K562 (cell line): Measurements from ENCODE around the gene ENKD1. TPM values are rescaled to one million over a fixed set of nuclear protein-coding genes. Genes with fewer than 3 reads are reported as not detected.

Experiments used
- BRD4 ChIP-seq: fragments of 200-600 bp; sonication (generic); IDR thresholded peaks from 2 replicates; pipeline ENCODE4 v1.6.1; 2017; ENCODE audit warnings: inconsistent platforms
- CREB1 ChIP-seq, 2 experiments: sonication (generic) in 1 of 2; formaldehyde crosslinking in 1 of 2; IDR thresholded peaks; 2 replicates each; pipeline versions ENCODE4 v1.6.1 to v1.8.0; 2012 to 2022; ENCODE audit warnings: inconsistent platforms in 1 of 2, mild to moderate bottlenecking in 1 of 2, missing genetic modification reagents in 1 of 2, moderate library complexity in 1 of 2
- CSDE1 ChIP-seq, 2 experiments: fragments of 450-650 bp; IDR thresholded peaks; 2 replicates each; pipeline ENCODE4 v1.6.1; 2016; ENCODE audit warnings: mild to moderate bottlenecking in 1 of 2
- DNMT1 ChIP-seq: fragments of 450-650 bp; IDR thresholded peaks from 2 replicates; pipeline ENCODE4 v1.6.1; 2016; ENCODE audit warnings: antibody characterized with exemption, mild to moderate bottlenecking
- ESRRA ChIP-seq: fragments of 450-650 bp; IDR thresholded peaks from 2 replicates; pipeline ENCODE4 v1.6.1; 2014; ENCODE audit warnings: low read depth, mild to moderate bottlenecking, moderate library complexity, borderline replicate concordance
- ETV6 ChIP-seq, 3 experiments: fragments of 150-350 bp in 1 of 3; sonication (generic) in 1 of 3; formaldehyde crosslinking in 1 of 3; IDR thresholded peaks; 2 replicates each; pipeline versions ENCODE4 v1.6.1 to v1.8.0; 2014 to 2022; ENCODE audit warnings: borderline replicate concordance in 2 of 3, low read depth in 2 of 3, antibody characterized with exemption in 1 of 3, low read length in 1 of 3, mild to moderate bottlenecking in 1 of 3, missing genetic modification reagents in 1 of 3
- LCOR ChIP-seq: sonication (generic); formaldehyde crosslinking; IDR thresholded peaks from 2 replicates; pipeline ENCODE4 v1.8.0; 2022; ENCODE audit warnings: mild to moderate bottlenecking, missing genetic modification reagents
- MEF2A ChIP-seq: IDR thresholded peaks from 2 replicates; pipeline ENCODE4 v1.6.1; 2011; ENCODE audit warnings: low read depth, mild to moderate bottlenecking, low read length, moderate library complexity; ENCODE audit not compliant: control insufficient read depth
- MTA3 ChIP-seq: fragments of 450-650 bp; formaldehyde crosslinking; IDR thresholded peaks from 2 replicates; pipeline ENCODE4 v1.6.1; 2017; ENCODE audit warnings: mild to moderate bottlenecking, borderline replicate concordance
- NR2C2 ChIP-seq, 2 experiments: fragments of 200-800 bp in 1 of 2; sonication (Bioruptor generic) in 1 of 2; sonication (generic) in 1 of 2; formaldehyde crosslinking in 1 of 2; IDR thresholded peaks; 2 replicates each; pipeline versions ENCODE4 v1.6.1 to v1.8.0; 2016 to 2022; ENCODE audit warnings: mild to moderate bottlenecking in 1 of 2, missing compliant biosample characterization in 1 of 2, missing genetic modification characterization in 1 of 2, missing genetic modification reagents in 1 of 2
- RBBP5 ChIP-seq: fragments of 200-600 bp; sonication (generic); IDR thresholded peaks from 2 replicates; pipeline ENCODE4 v1.6.1; 2012; ENCODE audit warnings: borderline replicate concordance, mild to moderate bottlenecking, low read length, control low read depth, inconsistent platforms; ENCODE audit not compliant: insufficient read depth, poor library complexity, severe bottlenecking
- RREB1 ChIP-seq: fragments of 250-450 bp; sonication (Bioruptor Pico); IDR thresholded peaks from 2 replicates; pipeline ENCODE4 v1.4.0; 2020
- SIN3A ChIP-seq, 2 experiments: fragments of 150-350 bp in 1 of 2; IDR thresholded peaks; 2 replicates each; pipeline ENCODE4 v1.6.1; 2011 to 2016; ENCODE audit warnings: borderline replicate concordance in 2 of 2, low read depth in 2 of 2, low read length in 2 of 2, mild to moderate bottlenecking in 2 of 2, moderate library complexity in 2 of 2; ENCODE audit not compliant: control insufficient read depth in 1 of 2
- SNAPC5 ChIP-seq: fragments of 250-450 bp; sonication (Bioruptor Pico); IDR thresholded peaks from 2 replicates; pipeline ENCODE4 v1.8.0; 2021; ENCODE audit warnings: moderate library complexity, mild to moderate bottlenecking, inconsistent platforms
- UBTF ChIP-seq, 2 experiments: IDR thresholded peaks; 2 replicates each; pipeline ENCODE4 v1.6.1; 2012; ENCODE audit warnings: improper control_type of control experiment in 2 of 2, low read depth in 2 of 2, low read length in 2 of 2, borderline replicate concordance in 1 of 2
- WHSC1 ChIP-seq: IDR thresholded peaks from one replicate; pipeline ENCODE4 v1.6.1; 2012; ENCODE audit warnings: low read length, control low read depth, inconsistent platforms
- ZNF124 ChIP-seq: sonication (generic); formaldehyde crosslinking; IDR thresholded peaks from 2 replicates; pipeline ENCODE4 v1.8.1; 2022; ENCODE audit warnings: missing genetic modification reagents
- ZNF696 ChIP-seq: fragments of 250-450 bp; sonication (Bioruptor Pico); conservative IDR thresholded peaks from 2 replicates; pipeline ENCODE4 v1.4.0; 2020; ENCODE audit warnings: mild to moderate bottlenecking, moderate library complexity
- polyA plus RNA-seq, 8 experiments: library from polyadenylated mRNA; depleted of rRNA in 4 of 8; stranded (reverse) in 5 of 8; unstranded in 3 of 8; fragments of >200 nt; fragmentation: Nextera tagmentation in 2 of 8; fragmentation: Illumina TruSeq in 1 of 8; extraction: Ambion mirVana in 2 of 8; extraction: Trizol in 1 of 8; gene quantifications; 2 replicates each; pipeline versions ENCODE4 v1.2.1 to v1.2.3, GENCODE V29; 2011 to 2014; ENCODE audit warnings: inconsistent platforms in 1 of 8, missing spikeins in 1 of 8
- total RNA-seq, 7 experiments: library from RNA; depleted of rRNA in 6 of 7; stranded (reverse); fragments of >200 nt in 6 of 7; fragmentation: Illumina TruSeq in 2 of 7; extraction: Trizol in 2 of 7; gene quantifications; 2 replicates each; pipeline versions ENCODE4 v1.2.1 to v1.2.3, GENCODE V29; 2011 to 2021; ENCODE audit warnings: low replicate concordance in 1 of 7

ENKD1 gene
- total and polyA plus RNA-seq, 9 of the 15 experiments (the other 6 are each of a cell fraction or from before 2014, with no cell fraction given) = 1.1 to 26.9 (median 8.3) TPM

GRCh38 chr16:67660564-67661028 is 6.0 kb downstream of the ENKD1 start, which contains the start of gene PARD6A (continued):
- TF ChIP-seq NR2C2 (CRISPR knock-in tag; IDR thresholded peaks at IDR 0.05) (peak; percentile 45), NR2C2 (tag; IDR thresholded peaks at IDR 0.05) (peak; percentile 56; the same call in 1 of the 2 replicates), ZNF124 (CRISPR knock-in tag) (no peak), LCOR (0 out of 2 replicates have a peak, but pooled peaks have one; percentile 67), MTA3 (peak; percentile 36; the same call in 1 of the 2 replicates), SNAPC5 (no peak), UBTF (IDR thresholded peaks at IDR 0.05; ENCODE audit: borderline replicate concordance in 1 of 2, low read depth in 2 of 2, low read length in 2 of 2) (no peak), MEF2A (no peak), ETV6 (IDR thresholded peaks at IDR 0.05; ENCODE audit: borderline replicate concordance in 1 of 2, low read depth in 2 of 2, low read length in 1 of 2) (no peak), ETV6 (CRISPR knock-in tag; IDR thresholded peaks at IDR 0.05; ENCODE audit: borderline replicate concordance) (no peak), RBBP5 (peak; percentile 16), CSDE1 (IDR thresholded peaks at IDR 0.05) (peak in 1 of 2 experiments; percentile 73; a peak in 1 of 4 replicates), DNMT1 (peak; percentile 92; the same call in 1 of the 2 replicates), ZNF696 (CRISPR knock-in tag) (no peak), ESRRA (0 out of 2 replicates have a peak, but pooled peaks have one; percentile 9), CREB1 (IDR thresholded peaks at IDR 0.05) (peak; percentile 97), CREB1 (CRISPR knock-in tag; IDR thresholded peaks at IDR 0.05) (peak; percentile 97), RREB1 (CRISPR knock-in tag) (peak; percentile 68; the same call in 1 of the 2 replicates), BRD4 (no peak), SIN3A (IDR thresholded peaks at IDR 0.05; ENCODE audit: borderline replicate concordance in 2 of 2, control insufficient read depth in 1 of 2, low read depth in 2 of 2, low read length in 2 of 2) (peak in 1 of 2 experiments; percentile 82; a peak in 2 of 4 replicates), WHSC1 (no peak)
